Measurements from ENCODE around the gene ATP2A1.

The ATP2A1 gene

DNA sequence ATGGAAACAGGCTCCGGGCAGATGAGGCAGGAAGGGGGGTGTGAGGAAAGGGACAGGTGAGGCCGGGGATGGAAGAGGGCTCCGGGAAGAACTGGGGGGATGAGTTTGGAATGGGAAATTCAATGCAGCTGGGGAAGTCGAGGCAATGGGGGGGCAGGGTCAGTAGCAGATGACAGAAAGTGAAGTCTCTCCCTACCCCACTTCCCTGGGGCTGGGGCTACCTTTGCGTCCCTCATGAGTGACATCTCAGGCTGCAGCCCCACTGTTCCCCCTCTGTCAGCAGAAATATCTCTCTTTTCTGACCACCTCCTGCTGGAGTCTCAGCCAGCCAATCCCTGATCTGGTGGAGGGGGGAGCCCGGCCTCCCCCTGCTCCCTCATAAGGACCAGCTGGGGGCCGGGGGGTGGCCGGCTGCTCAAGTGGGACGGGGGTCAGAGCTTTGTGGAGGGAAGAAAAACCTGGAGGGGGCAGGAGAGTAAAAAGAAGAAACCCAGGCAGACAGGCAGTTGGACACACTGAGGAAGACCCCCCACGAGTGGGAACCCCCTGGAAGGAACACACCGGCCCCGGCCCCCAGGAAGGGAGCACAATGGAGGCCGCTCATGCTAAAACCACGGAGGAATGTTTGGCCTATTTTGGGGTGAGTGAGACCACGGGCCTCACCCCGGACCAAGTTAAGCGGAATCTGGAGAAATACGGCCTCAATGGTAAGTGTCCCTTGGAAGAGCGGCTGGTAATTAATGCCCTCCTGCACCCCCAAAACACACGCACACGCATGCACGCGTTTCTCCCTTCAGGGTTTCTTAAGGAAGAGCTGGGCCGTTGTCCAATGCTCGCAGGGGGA is at the start of gene ATP2A1:
TSS of gene ATP2A1 (plus strand) at position 406 of the 844 bp plus-strand sequence. CDS start at position 590, 184 bp downstream.
- DNase-seq (ENCODE audit: low read depth in 2 of 2): no peak

DNA sequence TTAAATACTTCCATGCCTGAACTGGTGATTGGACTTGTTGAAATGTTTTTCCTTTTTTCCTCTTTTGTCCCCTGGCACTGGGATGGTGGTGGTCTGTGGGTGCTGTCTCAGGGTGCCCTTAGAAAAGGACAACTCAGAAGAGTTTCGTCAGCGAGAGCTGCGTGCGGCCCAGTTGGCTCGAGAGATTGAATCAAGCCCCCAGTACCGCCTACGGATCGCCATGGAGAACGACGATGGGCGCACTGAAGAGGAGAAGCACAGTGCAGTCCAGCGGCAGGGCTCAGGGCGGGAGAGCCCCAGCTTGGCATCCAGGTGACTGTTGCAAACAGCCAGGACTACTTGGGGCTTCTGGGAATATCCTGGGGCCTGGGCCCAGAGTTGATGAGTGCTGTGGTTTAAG is 48.5 kb upstream of the ATP2A1 start:
- DNase-seq (ENCODE audit: low read depth in 2 of 2): no peak

DNA sequence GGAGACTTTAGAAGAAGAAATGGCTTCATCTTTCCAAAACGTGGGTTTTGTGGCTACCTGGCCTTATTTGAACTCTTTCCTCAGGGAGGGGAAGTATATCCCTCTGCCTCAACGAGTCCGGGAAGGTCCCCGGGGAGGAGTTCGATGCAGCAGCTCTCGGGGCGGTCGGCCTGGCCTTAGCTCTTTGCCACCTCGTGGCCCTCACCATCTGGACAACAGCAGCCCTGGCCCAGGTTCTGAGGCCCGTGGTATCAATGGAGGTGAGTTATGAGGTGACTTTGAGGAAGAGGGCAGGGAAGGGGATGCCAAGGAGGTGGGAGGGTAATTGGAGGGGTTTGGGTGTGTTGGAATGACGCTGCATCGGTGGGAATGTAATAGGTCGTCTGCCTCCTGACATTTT is 47.8 kb upstream of the ATP2A1 start:
- DNase-seq (ENCODE audit: low read depth in 2 of 2): no peak

DNA sequence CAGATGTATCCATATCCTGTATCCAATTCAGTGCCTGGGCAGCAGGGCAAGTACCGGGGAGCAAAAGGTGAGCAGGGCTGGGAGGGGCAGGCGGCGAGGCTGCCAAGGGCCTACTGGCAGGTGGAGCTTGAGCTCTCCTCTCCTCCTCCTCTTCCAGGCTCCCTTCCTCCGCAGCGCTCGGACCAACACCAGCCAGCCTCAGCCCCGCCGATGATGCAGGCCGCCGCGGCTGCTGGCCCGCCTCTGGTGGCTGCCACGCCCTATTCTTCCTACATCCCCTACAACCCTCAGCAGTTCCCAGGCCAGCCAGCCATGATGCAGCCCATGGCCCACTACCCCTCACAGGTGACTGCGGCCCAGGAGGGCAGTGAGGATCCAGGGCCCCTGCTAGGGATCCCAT is 43.9 kb upstream of the ATP2A1 start:
- no peak for DNase-seq (ENCODE audit: low read depth in 2 of 2)

DNA sequence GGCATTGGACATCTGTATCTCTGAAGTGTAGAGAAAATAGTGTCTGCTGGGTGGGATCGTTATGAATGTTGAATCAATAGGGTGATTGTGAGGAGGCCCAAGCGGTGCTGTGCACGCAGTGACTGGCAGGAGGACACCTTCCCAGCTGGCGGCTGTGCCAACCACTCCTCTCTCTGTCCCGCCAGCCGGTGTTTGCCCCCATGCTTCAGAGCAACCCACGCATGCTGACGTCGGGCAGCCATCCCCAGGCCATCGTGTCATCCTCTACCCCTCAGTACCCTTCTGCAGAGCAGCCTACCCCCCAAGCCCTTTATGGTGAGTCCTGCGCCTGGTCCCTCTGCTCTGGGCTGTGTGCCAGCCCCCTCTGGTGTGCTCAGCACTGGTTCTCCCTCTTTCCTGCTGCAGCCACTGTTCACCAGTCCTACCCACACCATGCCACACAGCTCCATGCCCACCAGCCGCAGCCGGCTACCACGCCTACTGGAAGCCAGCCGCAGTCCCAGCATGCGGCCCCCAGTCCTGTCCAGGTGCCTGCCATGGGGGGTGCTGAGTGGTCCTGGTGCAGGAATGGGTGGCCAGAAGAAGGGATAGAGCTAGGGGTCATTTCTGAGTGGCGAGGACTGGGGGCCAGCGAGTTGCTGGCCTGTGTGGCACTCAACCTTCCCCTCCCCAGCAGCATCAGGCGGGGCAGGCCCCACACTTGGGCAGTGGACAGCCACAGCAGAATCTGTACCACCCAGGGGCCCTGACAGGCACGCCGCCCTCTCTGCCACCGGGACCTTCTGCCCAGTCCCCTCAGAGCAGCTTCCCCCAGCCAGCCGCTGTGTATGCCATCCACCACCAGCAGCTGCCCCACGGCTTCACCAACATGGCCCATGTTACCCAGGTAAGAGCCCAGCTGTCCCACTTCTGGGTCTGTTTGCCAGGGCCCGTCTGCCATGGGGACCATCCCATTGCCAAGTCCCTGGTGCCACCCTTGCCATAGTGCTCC is 43.1 kb upstream of the ATP2A1 start:
- no peak for DNase-seq (ENCODE audit: low read depth in 2 of 2)

DNA sequence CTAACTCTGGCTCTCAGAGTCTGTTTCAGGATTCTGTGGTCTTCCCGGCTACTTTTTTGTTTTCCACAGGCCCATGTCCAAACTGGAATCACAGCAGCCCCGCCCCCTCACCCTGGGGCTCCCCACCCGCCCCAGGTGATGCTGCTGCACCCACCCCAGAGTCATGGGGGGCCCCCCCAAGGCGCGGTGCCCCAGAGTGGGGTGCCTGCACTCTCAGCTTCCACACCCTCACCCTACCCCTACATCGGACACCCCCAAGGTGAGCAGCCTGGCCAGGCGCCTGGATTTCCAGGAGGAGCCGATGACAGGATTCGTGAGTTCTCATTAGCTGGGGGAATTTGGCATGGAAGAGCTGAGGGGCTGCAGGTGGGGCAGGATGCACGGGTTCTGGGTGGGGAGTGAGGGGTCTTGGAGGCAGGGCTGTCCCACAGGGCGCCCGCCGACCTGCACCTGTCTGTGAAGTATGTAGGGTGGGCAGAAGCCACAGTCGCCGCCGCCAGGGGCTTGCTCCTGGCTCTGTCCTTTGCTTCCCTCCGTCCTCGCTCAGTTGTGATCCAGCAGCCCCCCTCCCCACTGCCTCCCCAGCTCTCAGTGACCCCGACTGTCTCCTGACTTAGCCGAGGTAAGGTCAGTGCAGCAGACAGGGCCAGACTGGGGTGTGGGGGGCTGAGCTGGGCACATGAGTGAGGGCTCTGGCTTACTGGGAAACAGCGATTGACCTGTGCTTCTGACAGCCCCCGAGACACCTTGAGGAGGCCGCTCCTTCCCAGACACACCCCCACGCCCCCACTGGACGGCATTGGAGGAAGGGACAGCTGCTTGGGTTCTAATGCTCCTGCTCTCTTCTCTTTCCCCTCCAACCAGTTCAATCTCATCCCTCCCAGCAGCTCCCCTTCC is 42.2 kb upstream of the ATP2A1 start:
- no peak for DNase-seq (ENCODE audit: low read depth in 2 of 2)

DNA sequence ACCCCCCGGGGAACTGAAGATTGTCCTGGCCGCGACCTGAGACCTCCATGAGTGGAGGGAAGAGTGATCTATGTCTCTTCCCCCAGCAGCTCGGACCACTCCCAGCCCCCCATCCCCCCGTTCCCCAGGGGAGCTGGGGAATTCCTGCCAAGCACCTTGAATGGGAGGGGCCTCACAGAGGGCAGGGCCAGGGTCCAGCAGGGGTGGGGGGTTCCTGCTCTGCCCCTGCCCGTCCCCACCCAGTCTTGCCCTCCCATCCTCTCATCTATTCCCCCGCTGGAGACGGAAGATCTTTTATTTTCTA is 41.6 kb upstream of the ATP2A1 start:
- no peak for DNase-seq (ENCODE audit: low read depth in 2 of 2)

DNA sequence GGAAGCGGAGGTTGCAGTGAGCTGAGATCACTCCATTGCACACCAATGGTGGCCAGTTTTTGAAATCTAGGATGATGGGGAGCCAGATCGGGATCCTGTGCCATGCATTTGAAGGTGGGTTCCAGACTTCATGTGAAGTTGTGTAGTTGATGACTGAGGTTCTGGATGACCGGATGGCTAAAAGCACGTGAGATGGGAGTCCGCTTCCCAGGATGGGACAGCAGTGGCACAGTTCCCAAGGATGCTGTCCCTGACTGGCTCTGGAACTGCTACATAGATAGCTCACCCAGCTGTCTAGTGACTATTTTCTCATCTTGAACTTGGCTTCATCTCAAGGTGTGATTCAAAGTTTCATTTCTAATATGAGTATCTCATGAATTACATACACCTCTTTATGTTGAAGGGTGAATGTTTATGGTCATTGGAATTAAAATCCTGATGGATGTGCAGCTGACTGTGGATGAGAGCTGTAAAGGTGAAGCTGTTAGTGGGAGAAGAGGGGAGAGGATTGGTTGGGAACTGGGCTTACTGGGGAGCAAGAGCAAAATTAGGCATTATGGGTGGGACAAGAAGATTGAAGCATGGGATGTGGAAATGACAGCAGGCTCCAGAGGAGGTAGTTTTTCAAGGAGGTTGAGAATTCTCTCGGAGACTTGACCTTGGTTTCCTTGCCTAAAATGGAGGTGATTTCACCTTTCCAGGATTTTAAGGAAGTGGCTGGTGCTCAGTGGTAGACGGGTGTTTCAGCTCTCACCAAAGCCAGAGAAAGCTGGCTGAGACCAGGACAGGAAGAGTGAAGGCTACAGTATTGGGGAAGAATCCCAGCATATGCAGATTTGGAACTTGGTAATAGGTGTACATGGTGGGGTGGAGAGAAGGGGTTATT is 40.4 kb upstream of the ATP2A1 start:
- DNase-seq (ENCODE audit: low read depth in 2 of 2): no peak

DNA sequence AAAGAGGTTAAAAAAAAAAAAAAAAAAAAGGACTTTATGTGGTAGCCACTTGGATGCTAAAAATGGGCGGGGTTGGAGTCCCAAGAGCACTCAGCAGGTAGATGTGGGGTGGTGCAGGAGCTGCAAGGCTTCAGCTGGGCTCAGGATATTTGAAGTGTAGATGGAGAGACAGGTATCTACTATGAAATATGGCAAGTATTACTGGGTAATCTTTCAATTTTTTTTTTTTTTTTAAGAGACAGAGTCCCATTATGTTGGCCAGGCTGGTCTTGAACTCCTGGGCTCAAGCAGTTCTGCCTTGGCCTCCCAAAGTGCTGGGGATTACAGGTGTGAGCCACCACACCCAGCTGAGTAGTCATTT is 39.8 kb upstream of the ATP2A1 start:
- no peak for DNase-seq (ENCODE audit: low read depth in 2 of 2)

DNA sequence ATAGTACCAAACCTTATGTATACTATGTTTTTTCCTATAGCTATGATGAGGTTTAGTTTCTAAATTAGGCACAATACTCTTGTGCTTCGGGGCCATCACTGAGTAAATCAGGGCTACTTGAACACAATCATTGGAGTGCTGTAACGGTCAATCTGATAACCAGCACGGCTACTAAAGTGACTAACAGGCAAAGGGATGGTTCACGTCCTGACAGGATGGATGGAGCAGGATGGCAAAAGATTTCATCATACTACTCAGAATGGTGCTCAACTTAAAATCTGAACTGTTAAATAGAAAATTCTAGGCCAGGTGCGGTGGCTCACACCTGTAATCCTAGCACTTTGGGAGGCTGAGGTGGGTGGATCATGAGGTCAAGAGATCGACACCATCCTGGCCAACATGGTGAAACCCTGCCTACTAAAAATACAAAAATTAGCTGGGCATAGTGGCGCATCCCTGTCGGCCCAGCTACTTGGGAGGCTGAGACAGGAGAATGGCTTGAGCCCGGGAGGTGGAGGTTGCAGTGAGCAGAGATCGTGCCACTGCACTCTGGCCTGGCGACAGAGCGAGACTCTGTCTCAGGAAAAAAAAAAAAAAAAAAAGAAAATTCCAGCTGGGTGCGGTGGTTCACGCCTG is 39.2 kb upstream of the ATP2A1 start:
- no peak for DNase-seq (ENCODE audit: low read depth in 2 of 2)

DNA sequence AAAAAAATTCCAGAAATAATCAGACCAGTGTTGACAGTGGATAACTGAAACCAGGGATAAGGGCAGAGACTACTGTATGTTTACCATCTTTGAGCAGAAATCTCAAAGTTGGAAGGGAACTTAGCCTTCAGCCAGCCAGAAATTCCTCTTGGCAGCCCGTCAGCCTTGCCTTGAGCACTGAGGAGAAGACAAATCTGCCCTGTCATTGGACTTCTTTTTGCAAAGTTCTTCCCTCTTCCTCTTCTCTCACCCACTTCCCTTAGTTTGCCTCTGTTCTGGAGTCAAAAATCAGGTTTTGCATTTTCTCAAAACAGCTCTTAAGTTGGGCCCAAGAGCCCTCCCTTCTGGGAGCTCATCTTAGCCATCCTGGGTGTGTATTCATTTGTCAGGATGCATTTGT is 38.4 kb upstream of the ATP2A1 start:
- DNase-seq (ENCODE audit: low read depth in 2 of 2): no peak

DNA sequence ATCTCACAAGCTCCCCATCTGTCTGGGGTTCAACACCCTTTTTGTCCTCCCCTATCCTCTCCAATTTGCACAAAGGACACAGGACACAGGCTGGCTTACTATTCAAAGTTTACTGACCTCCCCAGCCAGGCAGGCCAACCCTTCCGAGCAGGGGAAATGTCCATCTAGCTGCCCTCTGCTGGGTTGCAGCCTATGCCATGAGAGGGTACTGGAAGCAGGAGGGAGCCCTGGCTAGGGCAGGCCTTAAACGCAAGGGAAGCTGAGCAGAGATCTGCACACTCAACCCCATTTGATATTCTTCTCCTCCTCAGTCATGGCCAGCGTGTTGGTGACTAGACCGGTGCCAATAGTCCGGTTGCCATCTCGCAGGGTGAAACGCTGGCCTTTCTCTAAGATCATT is 35.6 kb upstream of the ATP2A1 start:
- DNase-seq (ENCODE audit: low read depth in 2 of 2): no peak

DNA sequence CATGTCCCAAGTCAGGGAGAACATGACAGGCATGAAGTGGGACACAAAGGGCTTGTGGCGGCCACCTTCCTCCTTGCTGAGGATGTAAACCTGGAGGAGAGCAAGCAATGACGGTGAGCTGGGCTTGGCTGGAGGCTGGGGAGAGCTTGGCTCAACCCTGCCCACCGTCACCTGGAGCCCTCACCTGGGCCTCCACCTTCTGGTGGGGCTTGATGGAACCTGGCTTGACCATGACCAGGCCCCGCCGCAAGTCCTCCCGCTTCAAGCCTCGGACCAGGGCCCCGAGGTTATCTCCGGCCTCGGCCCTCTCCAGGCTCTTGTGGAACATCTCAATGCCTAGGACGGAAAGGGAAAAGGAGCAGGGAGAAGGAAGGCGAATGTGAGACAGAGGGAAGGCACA is 34.5 kb upstream of the ATP2A1 start:
- no peak for DNase-seq (ENCODE audit: low read depth in 2 of 2)

DNA sequence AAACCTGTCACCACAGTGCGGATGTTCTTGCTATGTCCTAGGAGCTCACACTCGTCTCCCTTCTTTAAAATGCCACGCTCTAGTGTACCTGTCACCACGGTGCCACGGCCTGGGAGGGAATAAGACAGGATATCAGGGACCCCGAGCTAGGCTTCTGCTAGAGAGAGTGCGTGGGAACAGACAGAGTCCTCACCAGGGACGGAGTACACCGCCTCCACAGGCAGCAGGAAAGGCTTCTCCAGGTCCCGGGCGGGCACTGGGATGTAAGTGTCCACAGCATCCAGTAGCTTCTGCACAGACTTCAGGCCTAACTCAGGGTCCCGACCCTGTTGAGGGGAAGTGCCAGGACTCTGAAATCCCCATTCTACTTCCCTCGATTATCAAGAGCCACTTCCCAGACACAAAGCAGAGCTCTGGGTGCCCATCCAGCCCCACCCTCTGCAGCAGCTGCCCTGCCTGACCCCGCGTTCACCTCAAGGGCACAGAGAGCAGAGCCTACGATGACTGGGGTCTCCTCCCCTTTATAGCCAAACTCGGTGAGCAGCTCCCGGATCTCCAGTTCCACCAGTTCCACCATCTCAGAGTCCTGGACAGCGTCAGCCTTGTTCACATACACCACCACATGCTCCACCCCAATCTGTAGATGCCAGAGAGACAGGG is 33.9 kb upstream of the ATP2A1 start:
- DNase-seq (ENCODE audit: low read depth in 2 of 2): no peak

DNA sequence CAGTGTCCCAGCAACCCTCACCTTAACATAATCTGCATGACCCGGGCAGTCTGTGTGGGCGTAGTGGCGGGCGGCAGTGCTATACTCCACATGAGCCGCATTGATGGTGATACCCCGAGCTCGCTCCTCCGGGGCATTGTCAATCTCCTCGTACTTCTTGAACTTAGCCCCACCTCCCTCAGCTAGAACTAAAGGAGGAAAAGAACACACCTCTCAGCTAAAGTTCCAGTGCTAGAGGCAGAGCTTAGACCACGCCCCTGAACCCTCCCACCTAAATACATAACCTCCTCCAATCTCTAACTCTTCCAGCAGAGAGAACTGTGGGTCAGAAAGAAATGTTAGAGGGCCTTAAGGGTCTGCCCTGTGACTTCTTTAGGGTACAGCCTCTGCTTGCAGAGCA is 33.0 kb upstream of the ATP2A1 start:
- no peak for DNase-seq (ENCODE audit: low read depth in 2 of 2)

DNA sequence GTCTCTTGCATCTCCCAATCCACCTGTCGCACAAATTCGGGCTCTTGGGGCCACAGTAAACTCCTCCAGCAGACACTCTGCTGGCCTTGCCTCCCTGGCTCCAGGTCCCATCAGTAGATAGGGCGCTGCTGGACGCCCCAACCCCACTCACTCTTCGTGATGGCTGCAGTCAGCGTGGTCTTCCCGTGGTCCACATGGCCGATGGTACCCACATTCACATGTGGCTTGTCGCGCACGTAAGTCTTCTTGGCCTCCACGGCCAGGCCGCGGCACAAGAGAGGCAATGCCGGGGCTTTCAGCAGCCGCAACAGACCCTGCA is 32.6 kb upstream of the ATP2A1 start:
- DNase-seq (ENCODE audit: low read depth in 2 of 2): no peak

DNA sequence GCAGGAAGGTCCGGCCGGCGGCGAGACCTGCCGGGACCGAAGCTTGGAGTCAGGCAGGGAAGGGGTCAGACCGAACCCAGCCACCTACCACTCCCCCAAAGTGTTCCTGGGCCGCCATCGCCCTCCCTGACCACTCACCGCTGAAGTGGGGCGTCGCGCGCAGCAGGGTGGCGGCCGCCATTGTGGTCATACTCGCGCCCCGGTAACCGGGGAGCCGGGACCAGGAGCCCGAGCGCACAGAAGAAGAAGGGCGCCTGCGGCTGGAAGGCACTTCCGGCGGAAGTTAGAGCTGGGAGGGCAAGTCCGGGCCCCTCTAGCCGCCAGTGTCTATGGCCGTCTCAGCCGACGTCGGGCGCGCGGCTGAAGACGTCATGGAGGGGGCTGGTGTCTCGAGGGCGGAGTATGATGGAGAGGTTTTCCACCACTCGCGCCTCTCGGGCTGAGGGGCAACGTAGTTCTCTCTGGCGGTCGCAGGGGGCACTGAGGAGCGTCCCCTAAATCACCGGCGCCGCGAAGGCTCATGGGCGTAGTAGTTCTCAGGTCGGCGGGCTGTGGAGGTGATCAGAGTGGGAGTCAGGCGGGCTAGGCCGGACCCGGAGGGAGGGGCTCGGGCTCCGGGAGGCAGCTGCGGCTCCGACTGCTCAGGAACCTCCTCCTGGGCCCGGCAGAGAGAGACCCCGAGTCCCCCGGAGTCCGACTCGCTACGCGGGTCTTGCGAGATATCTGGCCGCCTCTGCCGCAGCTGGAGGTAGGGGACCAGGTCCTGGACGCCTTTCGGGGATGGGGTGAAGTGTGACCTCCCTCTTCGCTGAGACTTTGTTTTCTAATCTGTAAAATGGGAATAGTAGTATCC is 32.0 kb upstream of the ATP2A1 start, which contains the start of gene TUFM:
TSS of gene TUFM (minus strand) at position 269 of the 853 bp plus-strand sequence. CDS start at position 190, 79 bp downstream.
- peak; percentile 95 for DNase-seq (ENCODE audit: low read depth in 2 of 2)

DNA sequence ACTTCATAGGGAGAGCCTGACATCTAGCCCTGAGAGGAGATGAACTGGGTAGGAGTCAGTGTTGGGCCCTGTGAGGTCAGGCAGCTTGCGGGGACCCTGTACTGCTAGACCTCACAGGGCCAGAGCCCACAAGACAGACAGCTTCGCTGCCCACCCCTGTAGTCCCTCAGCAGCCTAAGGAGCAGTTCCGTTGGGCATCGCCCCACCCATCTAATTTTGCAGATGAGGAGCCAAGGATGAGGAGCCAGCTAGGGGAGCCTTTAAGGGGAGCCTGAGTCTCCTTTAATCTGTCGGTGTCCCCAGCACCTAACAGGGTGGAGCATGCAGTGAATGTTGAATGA is 31.4 kb upstream of the ATP2A1 start:
- DNase-seq (ENCODE audit: low read depth in 2 of 2): no peak

DNA sequence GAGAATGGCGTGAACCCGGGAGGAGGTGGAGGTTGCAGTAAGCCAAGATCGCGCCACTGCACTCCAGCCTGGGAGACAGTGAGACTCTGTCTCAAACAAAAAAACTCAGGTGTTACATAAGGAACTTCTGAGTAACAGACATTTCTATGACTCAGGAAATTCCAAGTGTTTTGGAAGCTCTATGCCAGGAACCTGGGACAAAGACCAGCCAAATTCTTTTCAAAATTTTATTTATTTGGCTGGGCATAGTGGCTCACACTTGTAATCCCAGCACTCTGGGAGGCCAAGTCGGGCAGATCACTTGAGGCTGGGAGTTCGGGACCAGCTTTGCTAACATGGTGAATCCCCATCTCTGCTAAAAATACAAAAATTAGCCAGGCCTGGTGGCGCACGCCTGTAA is 19.9 kb upstream of the ATP2A1 start:
- DNase-seq (ENCODE audit: low read depth in 2 of 2): no peak
